IMR-90 (cell line): ENCODE measurements around the gene UBR4. TPM values are rescaled to one million over a fixed set of nuclear protein-coding genes. Genes with fewer than 3 reads are reported as not detected.

ENCODE experiments used
- ATAC-seq: fragments of 200-7000 bp; cut with Tn5 transposase; 2 replicates; pipeline ENCODE4 v1.9.1; 2020; ENCODE audit warnings: low read depth, mild to moderate bottlenecking, moderate library complexity
- Bru-seq: library from RNA; stranded (reverse); fragments of 400-500 nt; gene quantifications from one replicate; lab custom pipeline; 2021; lab: Mats Ljungman, UMichigan
- BruChase-seq, 2 experiments: library from RNA; stranded (reverse); fragments of 400-500 nt; gene quantifications; one replicate each; lab custom pipeline; 2021; lab: Mats Ljungman, UMichigan
- BruUV-seq: library from RNA; stranded (reverse); fragments of 400-500 nt; replicated peaks from 2 replicates; lab custom pipeline; 2021; lab: Mats Ljungman, UMichigan
- CTCF ChIA-PET: fragments of 300-600 bp; formaldehyde crosslinking; extraction: SDS; loops from one replicate; lab custom pipeline; 2021; ENCODE audit warnings: antibody characterized with exemption; lab: Yijun Ruan, JAX
- POLR2A ChIA-PET: fragments of 300-600 bp; sonication (Branson Sonifier 250); formaldehyde crosslinking; loops from one replicate; lab custom pipeline; 2022; ENCODE audit warnings: antibody characterized with exemption; ENCODE audit not compliant: unreplicated experiment; lab: Charles Lee
- DNase-seq: peaks from one replicate; pipeline ENCODE4 v3.0.0; 2013
- H2AFZ ChIP-seq: replicated peaks from 2 replicates; pipeline ENCODE3; 2013; ENCODE audit warnings: low read length, mild to moderate bottlenecking; ENCODE audit not compliant: poor library complexity
- H2AK5ac ChIP-seq: 2 replicates; pipeline ENCODE4 v1.6.1; 2013; ENCODE audit warnings: low read depth, low read length, inconsistent platforms
- H2AK9ac ChIP-seq: replicated peaks from 2 replicates; pipeline ENCODE3; 2013; ENCODE audit warnings: mild to moderate bottlenecking, low read depth, low read length, moderate library complexity; ENCODE audit not compliant: poor library complexity
- H2BK120ac ChIP-seq: 2 replicates; pipeline ENCODE4 v1.6.1; 2013; ENCODE audit warnings: low read depth, low read length, inconsistent platforms
- H2BK15ac ChIP-seq: 3 replicates; pipeline ENCODE4 v1.6.1; 2013; ENCODE audit warnings: low read depth, low read length, inconsistent platforms
- H2BK20ac ChIP-seq: 2 replicates; pipeline ENCODE4 v1.6.1; 2013; ENCODE audit warnings: low read depth, mild to moderate bottlenecking, inconsistent platforms, low read length, moderate library complexity
- H2BK5ac ChIP-seq: 2 replicates; pipeline ENCODE4 v1.6.1; 2013; ENCODE audit warnings: mild to moderate bottlenecking, low read depth, low read length, inconsistent platforms; ENCODE audit not compliant: poor library complexity, severe bottlenecking
- H3K14ac ChIP-seq: replicated peaks from 2 replicates; pipeline ENCODE4 v1.6.1; 2013; ENCODE audit warnings: low read depth, low read length, inconsistent platforms
- H3K18ac ChIP-seq: 2 replicates; pipeline ENCODE4 v1.6.1; 2013; ENCODE audit warnings: low read depth, low read length, control low read depth
- H3K23ac ChIP-seq: 2 replicates; pipeline ENCODE4 v1.6.1; 2013; ENCODE audit warnings: low read depth, low read length, inconsistent platforms
- H3K27ac ChIP-seq: 2 replicates; pipeline ENCODE4 v1.5.1; 2013; ENCODE audit warnings: mild to moderate bottlenecking, control low read depth, low read length; ENCODE audit not compliant: insufficient read depth
- H3K27me3 ChIP-seq: 2 replicates; pipeline ENCODE4 v1.6.1; 2013; ENCODE audit warnings: low read length; ENCODE audit not compliant: control insufficient read depth, insufficient read depth
- H3K36me3 ChIP-seq: 2 replicates; pipeline ENCODE4 v1.6.1; 2013; ENCODE audit warnings: low read length, mixed read lengths; ENCODE audit not compliant: control insufficient read depth, insufficient read depth
- H3K4ac ChIP-seq: 2 replicates; pipeline ENCODE4 v1.6.1; 2013; ENCODE audit warnings: low read depth, low read length, inconsistent platforms
- H3K4me1 ChIP-seq: 2 replicates; pipeline ENCODE4 v1.6.1; 2013; ENCODE audit warnings: low read length, mixed read lengths; ENCODE audit not compliant: control insufficient read depth, insufficient read depth
- H3K4me2 ChIP-seq: 2 replicates; pipeline ENCODE4 v1.6.1; 2013; ENCODE audit warnings: low read depth, mild to moderate bottlenecking, control low read depth, low read length, moderate library complexity
- H3K4me3 ChIP-seq: 2 replicates; pipeline ENCODE4 v1.5.1; 2013; ENCODE audit warnings: low read depth, mild to moderate bottlenecking, control low read depth, low read length, moderate library complexity; ENCODE audit not compliant: insufficient read depth
- H3K56ac ChIP-seq: 2 replicates; pipeline ENCODE4 v1.6.1; 2013; ENCODE audit warnings: low read length, inconsistent platforms; ENCODE audit not compliant: insufficient read depth; ENCODE audit errors: extremely low read depth
- H3K79me1 ChIP-seq, 2 experiments: 2 replicates each; pipeline ENCODE4 v1.6.1; 2013; ENCODE audit warnings: low read length in 2 of 2, inconsistent platforms in 1 of 2, low read depth in 1 of 2
- H3K9ac ChIP-seq: 2 replicates; pipeline ENCODE4 v1.6.1; 2013; ENCODE audit warnings: low read depth, low read length, control low read depth
- H3K9me1 ChIP-seq: 2 replicates; pipeline ENCODE4 v1.6.1; 2013; ENCODE audit warnings: low read length, inconsistent platforms; ENCODE audit not compliant: insufficient read depth
- H3K9me3 ChIP-seq: 2 replicates; pipeline ENCODE4 v1.6.1; 2013; ENCODE audit warnings: low read length; ENCODE audit not compliant: control insufficient read depth, insufficient read depth
- H4K20me1 ChIP-seq: 2 replicates; pipeline ENCODE4 v1.6.1; 2013; ENCODE audit warnings: low read length, inconsistent platforms; ENCODE audit not compliant: insufficient read depth
- H4K5ac ChIP-seq: 2 replicates; pipeline ENCODE4 v1.6.1; 2013; ENCODE audit warnings: mild to moderate bottlenecking, low read depth, low read length, control low read depth
- H4K8ac ChIP-seq, 2 experiments: 2 replicates each; pipeline ENCODE4 v1.6.1; 2013; ENCODE audit warnings: low read depth in 2 of 2, low read length in 2 of 2, control low read depth in 1 of 2, inconsistent platforms in 1 of 2
- H4K91ac ChIP-seq: 2 replicates; pipeline ENCODE4 v1.6.1; 2013; ENCODE audit warnings: low read depth, low read length, inconsistent platforms; ENCODE audit not compliant: insufficient read depth
- BHLHE40 ChIP-seq: fragments of 150-350 bp; IDR thresholded peaks from 2 replicates; pipeline ENCODE4 v1.6.1; 2016; ENCODE audit warnings: mild to moderate bottlenecking, low read depth, low read length
- CEBPB ChIP-seq: IDR thresholded peaks from 2 replicates; pipeline ENCODE4 v1.6.1; 2012; ENCODE audit warnings: low read depth, low read length, improper control_type of control experiment
- CHD1 ChIP-seq: IDR thresholded peaks from 2 replicates; pipeline ENCODE4 v1.6.1; 2012; ENCODE audit warnings: low read depth, low read length, improper control_type of control experiment
- FOS ChIP-seq: fragments of 150-350 bp; IDR thresholded peaks from 2 replicates; pipeline ENCODE4 v1.6.1; 2016; ENCODE audit warnings: low read depth, low read length
- MAFK ChIP-seq: IDR thresholded peaks from 2 replicates; pipeline ENCODE4 v1.6.1; 2012; ENCODE audit warnings: low read depth, low read length, improper control_type of control experiment
- MAZ ChIP-seq: IDR thresholded peaks from 2 replicates; pipeline ENCODE4 v1.6.1; 2012; ENCODE audit warnings: low read depth, mild to moderate bottlenecking, low read length, improper control_type of control experiment, moderate library complexity, borderline replicate concordance
- MXI1 ChIP-seq: IDR thresholded peaks from 2 replicates; pipeline ENCODE4 v1.6.1; 2012; ENCODE audit warnings: low read depth, mild to moderate bottlenecking, low read length, moderate library complexity, borderline replicate concordance
- NFE2L2 ChIP-seq: fragments of 150-350 bp; IDR thresholded peaks from 2 replicates; pipeline ENCODE4 v1.6.1; 2016; ENCODE audit warnings: low read depth, mild to moderate bottlenecking, low read length
- POLR2A ChIP-seq: IDR thresholded peaks from 2 replicates; pipeline ENCODE4 v1.6.1; 2012; ENCODE audit warnings: mild to moderate bottlenecking, low read depth, low read length
- RCOR1 ChIP-seq: IDR thresholded peaks from 2 replicates; pipeline ENCODE4 v1.6.1; 2012; ENCODE audit warnings: mild to moderate bottlenecking, low read length, improper control_type of control experiment; ENCODE audit not compliant: insufficient replicate concordance
- RFX5 ChIP-seq: IDR thresholded peaks from 2 replicates; pipeline ENCODE4 v1.8.0; 2012; ENCODE audit warnings: low read depth, mild to moderate bottlenecking, low read length, moderate library complexity
- SMC3 ChIP-seq: fragments of 150-350 bp; IDR thresholded peaks from 2 replicates; pipeline ENCODE4 v1.6.1; 2016; ENCODE audit warnings: low read depth, mild to moderate bottlenecking, antibody characterized with exemption, low read length, moderate library complexity
- USF2 ChIP-seq: fragments of 150-350 bp; IDR thresholded peaks from 2 replicates; pipeline ENCODE4 v1.6.1; 2017; ENCODE audit warnings: mild to moderate bottlenecking, antibody characterized with exemption, low read length, low read depth
- WGBS, 2 experiments: methylation state at CpG; one replicate each; pipeline versions ENCODE4 v1.1.5 to v1.1.7; 2013; ENCODE audit warnings: missing lambda C conversion rate in 2 of 2; ENCODE audit not compliant: insufficient read length in 1 of 2; ENCODE audit errors: extremely low coverage in 2 of 2; 5-methylcytosine and 5-hydroxymethylcytosine counted together
- dilution Hi-C: fragments of 300-500 bp; cut with HindIII; formaldehyde crosslinking; loops from one replicate; pipeline ENCODE4 v1.14.3; 2018; ENCODE audit warnings: low sequenced_read_pairs; ENCODE audit not compliant: unreplicated experiment
- in situ Hi-C: fragments of 300-500 bp; cut with MboI; formaldehyde crosslinking; loops from 3 replicates; pipeline ENCODE4 v1.14.3; 2019; ENCODE audit warnings: low sequenced_read_pairs, inconsistent platforms, mixed read lengths
- intact Hi-C: fragments of 100-400 bp; cut with micrococcal nuclease; formaldehyde crosslinking; loops from 2 replicates; pipeline ENCODE4 v1.10.0; 2022
- long read RNA-seq: library from polyadenylated mRNA; unstranded; transcript quantifications from one replicate; pipeline ENCODE4 v2.0.0, GENCODE V29; 2021; ENCODE audit not compliant: unreplicated experiment
- polyA plus RNA-seq, 3 experiments: library from polyadenylated mRNA; depleted of rRNA; stranded (reverse); fragments of >200 nt; gene quantifications; 2 replicates each; pipeline ENCODE4 v1.2.3, GENCODE V29; 2012; ENCODE audit warnings: low replicate concordance in 1 of 3
- total RNA-seq: library from RNA; depleted of rRNA; stranded (reverse); fragments of >200 nt; gene quantifications from 2 replicates; pipeline ENCODE4 v1.2.3, GENCODE V29; 2012; rRNA removed
- TF ChIP-seq, protein P1 (sequence below): fragments of 150-350 bp; IDR thresholded peaks from 2 replicates; pipeline ENCODE4 v1.6.1; 2016; ENCODE audit warnings: low read depth, mild to moderate bottlenecking, low read length, moderate library complexity, borderline replicate concordance

The UBR4 gene
- total RNA-seq: 77.8 and 87.8 TPM in 2 replicates
- polyA plus RNA-seq (2012; rRNA removed): 102 and 121 TPM in 2 replicates
- 49.4 and 55.4 TPM in 2 replicates for polyA plus RNA-seq (2012; cell fraction: cytosol; rRNA removed)
- polyA plus RNA-seq (2012; cell fraction: nucleus; rRNA removed; ENCODE audit: low replicate concordance): 472 and 498 TPM in 2 replicates
- percentile 97 among the genes with signal in this experiment for Bru-seq, nascent RNA
- BruChase-seq, experiment 1, labeled RNA remaining after a 6-hour chase: percentile 97 among the genes with signal in this experiment
- BruChase-seq, experiment 2, labeled RNA remaining after a 2-hour chase: percentile 97 among the genes with signal in this experiment
- long read RNA-seq, partial matches to known transcripts: 32 of 39 reads
- long read RNA-seq, other reads (novel, unspliced or antisense): 4 of 39 reads

DNA sequence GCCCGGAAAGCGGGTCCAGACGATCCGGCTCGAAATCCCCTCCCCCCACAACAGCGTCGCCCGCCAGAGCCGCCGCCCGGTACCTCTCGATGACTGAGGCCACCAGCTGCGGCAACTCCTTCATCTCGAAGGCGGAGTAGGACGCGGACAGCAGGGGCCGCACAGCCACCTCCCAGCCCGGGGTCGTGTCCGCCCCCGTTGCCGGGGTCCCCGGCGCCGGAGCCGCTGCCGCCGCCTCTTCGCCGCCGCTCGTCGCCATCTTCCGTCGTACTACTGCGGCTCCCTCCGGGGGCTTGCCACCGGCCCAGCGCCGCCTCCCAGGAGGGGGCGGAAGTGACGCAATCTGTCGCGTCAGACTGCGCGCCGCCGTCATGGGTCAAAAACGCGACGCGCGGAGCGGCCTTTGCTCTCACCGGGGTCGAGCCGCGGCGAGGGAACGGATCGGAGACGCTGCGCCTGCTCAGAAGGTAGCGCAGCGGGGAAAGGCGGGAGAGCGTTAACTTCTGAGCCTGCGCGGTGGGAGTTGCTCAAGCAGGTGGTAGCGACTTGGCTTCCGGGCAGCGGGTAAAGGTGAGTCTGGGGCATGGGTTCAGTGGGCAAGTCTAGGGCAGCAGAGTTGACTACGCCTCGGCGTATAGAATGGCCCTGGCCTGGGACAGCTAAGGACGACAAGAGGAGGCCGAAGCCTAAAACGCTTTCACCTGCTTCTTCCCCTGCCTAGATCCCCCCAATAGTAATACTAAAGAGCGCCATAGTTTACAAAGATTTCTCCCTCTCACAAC is at the start of gene UBR4:
TSS of gene UBR4 (minus strand) at position 277 of the 782 bp plus-strand sequence. CDS start at position 259, 18 bp downstream.
- H4K5ac ChIP-seq: peak within 1 kb of the TSS; percentile 40
- ChIA-PET POLR2A (no interaction called here), CTCF (interaction anchor here (0.9 kb wide), 1 partner anchor 13 kb away, joined by 3 read pairs; no protein-coding TSS in a partner anchor)
- peaks cover 4% of the 10 kb centered on the region for H3K4me1 ChIP-seq
- no peaks in the 10 kb centered on the region; the same call in 1 of the 2 replicates for H3K9me1 ChIP-seq
- H3K27ac ChIP-seq: peak within 1 kb of the TSS; percentile 78
- no peaks in the 10 kb centered on the region for H3K9me3 ChIP-seq
- BruUV-seq: TSS peak; percentile 66
- peak within 1 kb of the TSS; percentile 94 for H3K4me2 ChIP-seq
- peak within 1 kb of the TSS; percentile 91 for H2BK5ac ChIP-seq
- WGBS, 2 experiments: 0% methylated on average over 18 of the region's 80 CpGs; no CpG with 5 or more reads in 1 of the 2 experiments
- peak within 1 kb of the TSS; percentile 92 for H3K56ac ChIP-seq
- peak within 1 kb of the TSS; percentile 93 for H3K23ac ChIP-seq
- H3K79me1 ChIP-seq: peaks cover 9 to 39% of the 10 kb centered on the region in 2 experiments; a peak in 3 of 4 replicates
- H3K4me3 ChIP-seq: peak within 1 kb of the TSS; percentile 74
- peak within 1 kb of the TSS; percentile 39 for H2BK120ac ChIP-seq
- peak within 1 kb of the TSS; percentile 56 for H4K91ac ChIP-seq
- peak within 1 kb of the TSS; percentile 85 for H2AK5ac ChIP-seq
- peak within 1 kb of the TSS; percentile 66 for H3K4ac ChIP-seq
- ATAC-seq: peak; percentile 91
- peak within 1 kb of the TSS; percentile 86 for H3K14ac ChIP-seq
- H3K18ac ChIP-seq: peak within 1 kb of the TSS; percentile 86
- H4K20me1 ChIP-seq: peaks cover 45% of the 10 kb centered on the region
- peak within 1 kb of the TSS; percentile 88 to 95 for H4K8ac ChIP-seq
- H3K27me3 ChIP-seq: no peaks in the 10 kb centered on the region
- H3K9ac ChIP-seq: peak within 1 kb of the TSS; percentile 98
- dilution Hi-C loops: no loop called here
- peak within 1 kb of the TSS; percentile 37; the same call in 2 of the 3 replicates for H2BK15ac ChIP-seq
- H3K36me3 ChIP-seq: peaks cover 2% of the 10 kb centered on the region
- peak within 1 kb of the TSS; percentile 97 for H2AK9ac ChIP-seq
- in situ Hi-C loops: no loop called here
- intact Hi-C loops: no loop called here
- H2AFZ ChIP-seq: peak within 1 kb of the TSS; percentile 96
- no peak within 1 kb of the TSS; the same call in 1 of the 2 replicates for H2BK20ac ChIP-seq
- peak; percentile 95 for DNase-seq
- TF ChIP-seq, protein P1, sequence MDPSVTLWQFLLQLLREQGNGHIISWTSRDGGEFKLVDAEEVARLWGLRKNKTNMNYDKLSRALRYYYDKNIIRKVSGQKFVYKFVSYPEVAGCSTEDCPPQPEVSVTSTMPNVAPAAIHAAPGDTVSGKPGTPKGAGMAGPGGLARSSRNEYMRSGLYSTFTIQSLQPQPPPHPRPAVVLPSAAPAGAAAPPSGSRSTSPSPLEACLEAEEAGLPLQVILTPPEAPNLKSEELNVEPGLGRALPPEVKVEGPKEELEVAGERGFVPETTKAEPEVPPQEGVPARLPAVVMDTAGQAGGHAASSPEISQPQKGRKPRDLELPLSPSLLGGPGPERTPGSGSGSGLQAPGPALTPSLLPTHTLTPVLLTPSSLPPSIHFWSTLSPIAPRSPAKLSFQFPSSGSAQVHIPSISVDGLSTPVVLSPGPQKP: 0 out of 2 replicates have a peak, but pooled peaks have one; percentile 82
- TF ChIP-seq CEBPB: peak; percentile 99
- TF ChIP-seq NFE2L2: peak; percentile 49; the same call in 1 of the 2 replicates
- TF ChIP-seq BHLHE40: peak; percentile 66; the same call in 1 of the 2 replicates
- TF ChIP-seq RFX5: 0 out of 2 replicates have a peak, but pooled peaks have one; percentile 26
- peak; percentile 93; the same call in 1 of the 2 replicates for TF ChIP-seq CHD1
- TF ChIP-seq FOS: peak; percentile 44; the same call in 1 of the 2 replicates
- no peak for TF ChIP-seq RCOR1
- no peak for TF ChIP-seq MAFK
- 0 out of 2 replicates have a peak, but pooled peaks have one; percentile 3 for TF ChIP-seq SMC3
- no peak for TF ChIP-seq USF2
- TF ChIP-seq MXI1: no peak
- peak; percentile 98 for TF ChIP-seq POLR2A
- TF ChIP-seq MAZ: peak; percentile 98
